Endometrial microvascular endothelial cells (primary cell): ENCODE data around the gene MROH9. TPM values are rescaled to one million over a fixed set of nuclear protein-coding genes. Genes with fewer than 3 reads are reported as not detected.

ENCODE experiments used
- in situ Hi-C: cut with HindIII; loops from 2 replicates; pipeline ENCODE4 v1.10.0; 2017; ENCODE audit warnings: low sequenced_read_pairs, low pct_unique_long_range_greater_than_20kb; ENCODE audit errors: inconsistent ontology term
- total RNA-seq: library from RNA; depleted of rRNA; stranded (reverse); fragments of >200 nt; gene quantifications from one replicate; pipeline ENCODE4 v1.2.3, GENCODE V29; 2015; ENCODE audit errors: inconsistent ontology term

MROH9 gene
- total RNA-seq, 1 donor from 2014 or later = not detected

DNA sequence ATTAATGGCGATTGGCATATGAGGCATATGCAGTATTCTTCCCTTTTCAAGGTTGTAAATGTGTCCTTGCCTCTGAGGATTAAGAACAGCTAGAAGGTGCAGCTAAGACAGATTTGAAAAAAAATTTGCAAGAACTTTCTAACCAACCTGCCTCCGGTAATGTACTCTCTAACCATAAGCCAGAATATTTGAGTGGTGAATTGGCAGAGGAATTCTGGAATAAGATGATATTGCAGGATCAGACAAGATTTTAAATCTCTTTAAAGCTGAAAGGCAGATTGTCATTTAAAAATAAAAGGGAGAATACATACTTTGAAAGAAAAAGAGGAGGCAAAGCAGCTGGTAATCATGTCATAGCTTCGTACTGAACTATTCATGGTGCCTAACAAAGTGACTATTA lies 29.2 kb downstream of the MROH9 start:
- in situ Hi-C loops = no loop called here

DNA sequence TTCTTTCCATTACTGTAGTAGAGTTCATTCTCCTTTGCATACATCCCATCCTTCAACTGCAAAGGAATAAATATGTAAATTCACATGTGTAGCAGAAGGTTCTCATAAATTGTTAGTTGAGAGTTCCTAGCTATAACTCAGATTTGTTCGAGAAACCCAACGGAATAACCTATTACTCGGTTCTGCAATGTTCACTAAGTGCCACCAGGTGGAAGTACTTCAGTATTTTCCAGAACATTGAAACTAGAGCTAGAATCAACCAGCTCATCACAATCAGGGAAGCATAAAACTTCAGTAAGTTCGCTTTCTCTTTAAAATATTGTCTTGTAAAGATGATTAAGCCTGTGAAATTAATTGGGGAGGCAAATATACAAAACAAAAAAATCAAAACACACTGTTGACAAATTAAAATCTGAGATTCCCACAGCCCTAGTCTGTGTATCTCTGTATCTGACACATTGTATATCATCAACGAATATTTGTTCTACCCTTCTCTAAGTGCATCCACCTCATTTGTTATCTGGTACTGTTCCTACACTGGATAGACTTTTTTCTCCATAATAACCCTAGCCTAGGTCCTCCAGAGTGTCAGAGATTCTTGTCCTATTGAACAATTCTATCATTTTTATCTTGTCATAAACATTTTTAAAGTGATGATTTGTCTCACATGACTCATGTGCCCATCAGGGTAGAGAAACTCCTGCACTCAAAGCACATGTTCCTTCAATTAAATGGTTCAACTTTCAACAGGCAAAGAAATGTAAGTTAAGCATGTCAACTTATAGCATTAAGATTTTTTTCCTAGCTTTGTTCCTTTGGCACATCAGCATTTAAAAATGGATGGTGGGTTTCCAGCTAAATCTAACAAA lies 31.9 kb downstream of the MROH9 start:
- in situ Hi-C loops = no loop called here

DNA sequence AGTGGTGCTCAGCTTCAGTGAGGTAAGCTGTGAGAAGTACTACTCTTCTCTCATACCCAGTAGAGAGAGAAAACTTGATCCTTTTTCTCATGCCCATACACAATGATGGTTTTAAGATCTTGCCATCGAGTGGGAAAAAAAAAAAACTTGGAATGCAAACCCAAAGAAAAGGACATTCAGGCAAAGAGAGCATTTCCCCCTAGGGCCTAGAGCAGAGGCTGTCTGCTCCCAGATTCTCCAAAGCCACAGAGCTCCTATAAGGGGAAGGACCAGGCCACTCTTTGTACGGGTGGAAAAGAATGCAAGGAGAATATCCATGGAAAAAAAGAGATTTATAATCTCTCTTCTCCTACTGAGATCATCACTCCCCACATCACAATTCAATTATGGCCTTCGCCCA lies 34.9 kb downstream of the MROH9 start:
- in situ Hi-C loops = no loop called here

DNA sequence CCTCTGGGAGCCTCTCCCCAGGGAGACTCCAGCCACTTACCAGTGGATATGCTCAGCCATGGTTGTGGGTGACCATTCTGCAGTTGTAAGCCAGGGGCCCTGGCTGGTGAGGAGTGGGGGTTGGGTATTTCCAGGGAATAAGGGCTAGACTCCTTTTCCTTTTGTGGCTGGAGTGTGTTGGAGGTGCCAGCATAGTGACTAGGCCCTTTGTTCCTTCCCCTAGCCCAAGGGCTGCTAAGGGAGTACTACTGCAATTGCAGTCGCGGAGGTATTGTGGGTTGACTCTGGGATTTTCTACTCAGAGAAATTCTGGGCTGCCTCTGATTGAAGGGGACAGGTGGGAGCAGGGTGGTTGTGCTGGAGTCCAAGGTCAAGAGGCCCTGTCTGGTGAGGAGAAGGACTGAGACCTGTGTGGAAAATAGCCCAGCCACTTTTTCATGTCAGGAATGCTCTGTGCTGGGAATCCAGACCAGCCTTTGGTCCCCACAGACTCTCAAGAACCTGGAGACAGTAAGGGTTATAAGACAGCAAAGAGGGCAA lies 43.1 kb downstream of the MROH9 start:
- in situ Hi-C loops = no loop called here

DNA sequence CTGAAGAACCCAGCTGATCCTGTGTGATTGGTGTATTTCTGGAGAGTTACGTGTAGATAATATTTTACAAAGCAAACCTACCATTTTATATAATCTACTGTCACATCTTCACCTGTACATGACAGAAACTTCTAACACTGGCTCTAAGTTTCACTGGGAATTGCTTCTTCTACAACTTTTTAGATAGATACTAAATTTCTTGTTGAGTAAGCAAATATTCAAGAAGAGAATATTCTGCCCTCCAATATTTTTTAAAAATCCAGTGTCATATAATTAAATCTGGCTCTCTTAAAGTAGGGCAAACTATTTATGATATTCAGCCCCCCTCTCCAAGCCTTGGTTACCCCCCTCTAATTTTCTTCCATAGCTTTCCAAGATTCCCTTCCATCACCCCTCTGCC lies 50.1 kb downstream of the MROH9 start:
- in situ Hi-C loops = no loop called here

DNA sequence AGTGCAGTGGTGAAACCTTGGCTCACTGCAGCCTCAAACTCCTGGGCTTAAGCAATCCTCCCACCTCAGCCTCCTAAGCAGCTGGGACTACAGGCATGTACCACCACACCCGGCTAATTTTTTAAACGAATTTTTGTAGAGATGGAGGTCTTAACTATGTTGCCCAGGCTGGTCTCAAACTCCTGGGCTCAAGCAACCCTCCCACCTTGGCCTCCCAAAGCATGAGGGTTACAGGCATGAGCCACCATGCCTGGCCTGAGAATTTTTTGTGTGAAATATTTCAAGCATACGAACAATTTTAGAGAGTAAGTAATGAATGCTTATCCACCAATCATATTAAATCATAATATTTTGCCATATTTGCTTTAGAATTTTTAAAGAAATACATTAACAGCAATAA lies 51.6 kb downstream of the MROH9 start:
- in situ Hi-C loops = no loop called here

DNA sequence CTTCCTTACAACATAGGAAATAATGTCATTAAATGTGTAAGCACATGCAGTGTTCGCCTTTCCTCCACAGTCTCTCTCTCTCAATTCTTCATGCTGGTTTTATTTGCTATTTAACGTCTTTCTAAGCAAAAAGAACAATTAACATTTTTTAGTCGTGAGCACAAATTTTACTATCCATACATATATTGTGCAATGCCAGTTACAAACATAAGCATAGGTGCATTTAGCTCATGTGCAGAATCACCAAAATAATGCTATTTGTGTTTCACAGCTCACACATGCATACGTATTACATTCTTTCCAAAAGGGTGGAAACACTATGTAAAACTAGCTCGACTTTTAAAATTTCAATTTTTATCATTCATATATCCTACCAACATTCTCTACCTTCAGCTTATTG lies 52.1 kb downstream of the MROH9 start:
- in situ Hi-C loops = no loop called here

DNA sequence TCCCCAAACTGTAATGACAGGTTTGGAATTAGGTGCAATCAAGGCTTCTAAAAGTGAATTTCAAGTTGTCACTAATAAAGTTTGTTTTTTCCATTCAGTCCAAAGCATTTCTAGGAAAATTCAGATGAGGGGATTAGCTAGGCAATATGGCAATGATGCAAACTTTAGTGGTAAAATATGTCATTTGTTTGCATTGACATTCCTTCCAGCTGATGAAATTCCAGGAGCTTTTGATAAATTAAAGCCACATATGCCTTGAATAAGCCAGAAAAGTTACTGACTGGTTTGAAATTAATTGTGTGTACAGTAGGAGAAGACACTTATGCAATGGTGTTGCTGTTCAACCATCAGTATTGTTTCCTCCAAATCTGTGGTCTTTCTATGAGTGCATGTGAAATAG lies 57.8 kb downstream of the MROH9 start:
- in situ Hi-C loops = no loop called here

DNA sequence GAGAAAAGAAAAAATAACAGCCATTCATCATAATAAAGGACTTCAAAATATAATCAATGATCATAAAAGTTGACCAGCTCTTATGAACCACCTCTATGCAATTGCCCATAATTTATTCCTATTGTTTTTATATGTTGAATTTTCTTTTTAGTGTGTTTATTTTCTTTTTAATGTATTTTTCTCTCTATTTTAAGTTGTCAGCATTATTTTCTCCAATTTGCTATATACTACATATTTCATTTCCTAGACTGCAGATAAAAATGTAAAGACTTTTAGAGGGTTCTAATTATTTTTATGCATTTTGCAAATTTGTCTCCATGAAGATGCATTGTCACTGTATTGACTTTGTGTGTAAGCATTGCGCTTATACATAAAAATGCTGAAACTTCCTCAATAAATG lies 58.4 kb downstream of the MROH9 start:
- in situ Hi-C loops = no loop called here

DNA sequence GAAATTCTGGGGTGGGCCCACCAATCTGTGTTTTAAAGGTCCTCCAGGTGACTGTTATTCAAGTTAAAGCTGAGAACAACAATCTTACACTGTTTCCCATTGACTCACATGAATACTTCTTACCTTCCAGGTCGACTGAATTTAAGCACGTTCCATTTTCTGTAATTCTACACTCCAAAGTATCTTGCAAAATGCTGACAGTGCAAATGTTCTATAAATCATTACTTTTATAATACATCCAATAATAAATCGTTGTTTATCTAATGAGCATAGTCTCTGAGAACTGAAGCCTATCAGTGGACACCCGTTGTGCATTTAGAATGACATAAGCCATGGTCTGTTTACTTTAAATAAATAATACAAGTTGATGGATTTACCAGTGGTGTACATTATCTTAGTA lies 79.5 kb downstream of the MROH9 start:
- in situ Hi-C loops = no loop called here

DNA sequence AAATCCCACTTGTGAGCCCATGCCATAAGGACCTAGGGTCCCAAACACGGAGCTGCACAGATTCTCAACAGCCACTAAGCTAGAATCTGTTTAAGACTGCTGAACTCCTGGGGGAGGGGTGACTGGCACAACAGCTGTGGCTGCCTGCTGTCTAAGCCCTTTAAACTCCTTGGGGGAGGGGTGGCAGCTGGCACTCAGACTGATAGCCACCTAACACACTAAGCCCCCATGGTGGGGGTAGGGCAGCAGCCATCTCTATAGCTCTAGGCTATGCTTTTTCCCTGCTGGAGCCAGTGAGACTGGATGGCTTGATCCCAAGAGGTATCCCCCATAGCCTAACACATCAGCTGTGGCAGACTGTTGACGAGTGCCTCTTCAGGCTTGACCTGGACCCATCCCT lies 82.1 kb downstream of the MROH9 start:
- in situ Hi-C loops = no loop called here

DNA sequence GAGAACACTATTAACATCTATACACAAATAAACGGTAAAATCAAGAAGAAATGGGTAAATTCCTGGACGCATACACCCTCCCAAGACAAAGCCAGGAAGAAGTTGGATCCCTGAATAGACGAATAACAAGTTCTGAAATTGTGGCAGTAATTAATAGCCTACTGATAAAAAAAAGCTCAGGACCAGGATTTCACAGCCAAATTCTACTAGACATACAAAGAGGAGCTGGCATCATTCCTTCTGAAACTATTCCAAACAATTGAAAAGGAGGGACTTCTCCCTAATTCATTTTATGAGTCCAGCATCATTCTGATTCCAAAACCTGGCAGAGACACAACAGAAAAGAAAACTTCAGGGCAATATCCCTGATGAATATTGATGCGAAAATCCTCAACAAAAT lies 84.6 kb downstream of the MROH9 start:
- in situ Hi-C loops = no loop called here

DNA sequence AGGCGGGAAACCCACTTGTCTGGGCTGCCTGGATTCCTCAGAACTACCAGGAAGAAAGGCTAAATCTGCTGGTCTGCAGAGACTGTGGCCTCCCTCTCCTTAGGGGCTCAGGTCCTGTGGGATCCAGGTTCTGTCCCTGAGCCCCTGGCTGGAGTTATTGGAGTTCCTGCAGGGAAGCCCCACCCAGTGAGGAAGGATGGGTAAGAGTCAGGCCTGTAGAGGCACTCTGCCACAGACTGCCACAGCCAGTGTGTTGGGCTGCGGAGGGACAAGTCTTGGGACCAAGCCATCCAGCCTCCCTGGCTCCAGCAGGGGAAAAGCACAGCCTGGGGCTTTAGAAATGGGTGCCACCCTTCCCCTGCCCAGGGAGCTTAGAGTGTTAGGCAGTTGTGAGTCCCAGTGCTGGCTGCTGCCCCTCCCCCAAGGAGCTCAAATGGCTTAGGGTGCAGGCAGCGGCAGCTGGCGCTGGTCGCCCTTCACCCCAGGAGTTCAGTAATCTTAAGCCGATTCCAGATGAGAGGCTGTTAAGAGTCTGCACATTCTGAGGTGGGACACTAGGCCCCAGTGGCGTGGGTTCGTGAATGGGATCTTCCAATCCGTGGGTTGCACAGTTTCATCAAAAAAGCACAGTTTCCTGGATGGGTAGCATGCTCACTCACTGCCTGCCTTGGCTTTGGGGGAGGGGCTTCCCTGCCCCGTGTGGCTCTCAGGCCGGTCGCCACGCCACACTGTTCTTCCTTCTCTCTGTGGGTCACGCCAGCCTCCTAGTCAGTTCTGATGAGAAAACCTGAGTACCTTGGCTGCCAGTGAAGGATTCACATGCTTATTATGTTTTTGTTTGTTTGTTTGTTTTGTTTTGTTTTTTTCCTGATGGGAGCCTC lies 97.7 kb downstream of the MROH9 start:
- in situ Hi-C loops = no loop called here

DNA sequence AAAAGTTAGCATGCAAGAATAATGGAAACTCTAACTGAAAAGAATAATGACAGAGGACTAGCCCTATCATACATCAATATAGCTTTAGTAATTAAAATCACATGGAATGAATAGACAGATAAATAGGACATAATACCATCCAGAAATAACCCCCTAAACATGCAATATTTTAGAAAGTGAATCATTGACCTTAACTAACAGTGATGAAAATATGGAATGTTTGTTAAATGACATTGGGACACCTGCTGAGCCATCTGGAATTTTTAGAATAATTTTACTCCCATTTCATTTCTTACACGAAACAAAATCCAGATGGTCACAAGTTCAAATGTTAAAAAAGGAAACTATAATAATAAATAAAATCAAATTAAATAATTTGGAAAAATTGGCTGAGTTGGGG lies 102.3 kb downstream of the MROH9 start:
- in situ Hi-C loops = no loop called here

DNA sequence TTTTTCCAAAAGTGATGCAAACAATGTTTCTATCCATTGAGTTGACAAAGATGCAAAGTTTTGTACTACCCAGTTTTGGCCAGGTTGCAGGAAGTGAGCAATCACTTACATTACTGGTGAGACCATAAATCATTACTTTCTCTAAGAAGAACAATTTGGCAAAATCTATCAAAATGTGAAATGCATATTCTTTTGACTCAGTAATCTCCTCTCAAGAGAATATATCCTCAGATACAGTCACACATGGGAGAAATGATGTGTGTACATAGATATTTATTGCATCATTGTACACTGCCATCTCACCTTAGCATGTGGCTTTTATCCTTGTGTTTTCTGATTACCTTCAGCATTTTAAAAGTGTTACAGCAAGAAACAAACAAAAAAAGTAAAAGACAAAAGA lies 103.0 kb downstream of the MROH9 start:
- in situ Hi-C loops = no loop called here

DNA sequence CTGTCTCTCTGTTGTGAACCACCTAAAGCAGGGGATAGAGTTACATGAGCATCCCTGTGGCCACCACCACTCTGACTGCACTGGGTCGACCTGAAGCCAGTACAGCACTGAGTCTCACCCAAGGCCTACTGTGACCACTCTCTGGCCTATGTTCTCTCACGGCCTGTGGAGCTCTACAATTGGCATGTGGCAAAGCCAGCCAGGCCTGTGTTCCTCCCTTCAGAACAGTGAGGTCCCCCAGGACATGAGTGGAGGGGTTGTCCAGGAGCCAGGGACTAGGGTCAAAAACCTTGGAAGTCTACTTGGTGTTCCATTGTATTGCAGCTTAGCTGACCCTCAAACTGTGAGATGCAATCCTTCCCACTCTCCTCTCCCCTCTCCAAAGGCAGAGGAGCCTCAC lies 112.7 kb downstream of the MROH9 start:
- in situ Hi-C loops = no loop called here

DNA sequence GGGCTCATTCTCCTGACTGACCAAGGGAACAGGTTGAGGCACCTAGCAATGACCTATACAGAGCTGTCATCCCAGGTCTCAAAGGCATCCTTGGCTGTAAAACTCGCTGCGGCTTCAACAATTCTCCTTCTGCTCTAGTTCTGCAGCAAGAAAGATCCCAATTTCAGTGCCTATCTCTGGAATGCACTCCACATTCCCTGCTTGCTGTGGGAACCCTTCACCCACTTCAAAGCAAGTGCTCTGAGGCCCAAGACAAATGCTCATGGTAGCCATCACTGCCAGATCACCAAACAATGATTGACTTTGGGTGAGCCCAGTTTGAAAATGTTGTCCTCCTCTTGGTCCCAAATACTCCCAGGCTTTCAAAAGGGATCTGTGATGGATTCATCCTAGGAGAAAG lies 117.6 kb downstream of the MROH9 start:
- in situ Hi-C loops = no loop called here

DNA sequence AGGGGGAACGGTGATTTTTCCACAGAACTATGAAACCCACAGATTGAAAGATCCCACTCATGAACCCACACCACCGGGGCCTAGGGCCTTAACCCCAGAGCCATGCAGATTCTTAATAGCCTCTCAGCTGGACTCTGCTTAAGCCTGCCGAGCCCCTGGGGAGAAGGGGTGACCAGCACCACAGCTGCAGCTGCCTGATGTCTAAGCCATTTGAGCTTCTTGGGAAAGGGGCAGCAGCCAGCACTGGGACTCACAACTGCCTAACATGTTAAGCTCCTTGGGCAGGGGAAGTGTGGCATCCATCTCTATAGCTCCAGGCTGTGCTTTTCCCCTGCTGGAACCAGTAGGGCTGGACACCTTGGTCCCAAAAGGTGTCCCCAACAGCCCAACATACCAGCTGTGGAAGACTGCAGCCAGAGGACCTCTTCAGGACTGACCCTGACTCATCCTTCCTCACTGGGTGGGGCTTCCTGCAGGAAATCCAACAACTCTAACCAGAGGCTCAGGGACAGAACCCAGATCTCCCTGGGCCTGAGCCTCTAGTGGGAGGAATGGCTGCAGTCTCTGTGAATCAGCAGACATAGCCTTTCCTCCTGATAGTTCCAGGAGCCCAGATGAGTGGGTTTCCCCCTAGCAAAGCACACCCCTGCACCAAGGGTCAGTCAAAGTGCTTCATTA lies 120.8 kb downstream of the MROH9 start:
- in situ Hi-C loops = no loop called here

DNA sequence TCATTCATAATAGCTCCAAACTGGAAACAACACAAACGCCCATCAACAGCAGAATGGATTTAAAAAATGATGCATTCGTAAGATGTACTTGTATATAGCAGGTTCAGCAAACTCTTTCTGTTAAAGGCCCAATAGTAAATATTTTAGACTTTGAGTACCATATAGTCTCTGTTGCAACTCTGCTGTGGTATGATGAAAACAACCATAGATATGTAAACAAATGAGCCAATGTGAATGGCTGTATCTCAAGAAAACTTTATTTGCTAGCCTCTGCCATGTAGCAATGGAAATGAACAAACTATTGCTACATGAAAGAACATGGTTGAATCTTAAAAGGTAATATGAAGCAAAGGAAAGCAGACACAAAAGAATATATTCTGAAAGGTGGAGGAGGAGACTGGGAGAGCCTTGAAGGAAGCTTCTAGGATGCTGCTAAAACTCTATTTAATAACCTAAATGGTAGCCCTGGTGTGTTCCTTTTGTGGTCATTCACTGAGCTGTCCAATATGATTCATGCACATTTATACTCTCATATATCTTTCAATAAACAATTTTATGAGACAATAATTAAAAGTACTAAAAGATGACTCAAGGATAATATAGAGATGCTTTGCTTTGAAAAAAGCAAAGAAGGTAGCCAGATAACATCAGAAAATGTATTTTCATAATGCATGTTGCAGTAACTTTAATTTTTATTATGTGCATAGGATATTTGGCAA lies 126.2 kb downstream of the MROH9 start:
- in situ Hi-C loops = no loop called here
